ENCODE results near the gene ACTG1.

The ACTG1 gene

GRCh38 chr17:81499601-81499970 lies 13.0 kb downstream of the ACTG1 start:
- Histone ChIP-seq H3K4me3 (ENCODE audit: low read depth, low read length) (no peak overlapping the region), H3K36me3 (replicated peaks) (no peaks in the 10 kb centered on the region), H3K27ac (no peak overlapping the region), H3K27me3 (replicated peaks) (peaks cover 2% of the 10 kb centered on the region)
- TF ChIP-seq CTCF (IDR thresholded peaks at IDR 0.05; ENCODE audit: low read depth, low read length, missing control alignments), result no peak
- no peak for DNase-seq
- in situ Hi-C loops (cut with HindIII; ENCODE audit: low pct_ligation_motif_present, low sequenced_read_pairs), result no loop called here

GRCh38 chr17:81498953-81499600 lies 13.5 kb downstream of the ACTG1 start:
- no peaks in the 10 kb centered on the region for H3K36me3 ChIP-seq (replicated peaks)
- TF ChIP-seq CTCF (IDR thresholded peaks at IDR 0.05; ENCODE audit: low read depth, low read length, missing control alignments), result no peak
- DNase-seq, result no peak
- no peak overlapping the region for H3K27ac ChIP-seq
- H3K27me3 ChIP-seq (replicated peaks), result peaks cover 2% of the 10 kb centered on the region
- in situ Hi-C loops (cut with HindIII; ENCODE audit: low pct_ligation_motif_present, low sequenced_read_pairs), result no loop called here
- H3K4me3 ChIP-seq (ENCODE audit: low read depth, low read length), result no peak overlapping the region

GRCh38 chr17:81494626-81495377 lies 17.8 kb downstream of the ACTG1 start:
- no peak for DNase-seq
- in situ Hi-C loops (cut with HindIII; ENCODE audit: low pct_ligation_motif_present, low sequenced_read_pairs), result no loop called here
- H3K36me3 ChIP-seq (replicated peaks), result no peaks in the 10 kb centered on the region
- H3K4me3 ChIP-seq (ENCODE audit: low read depth, low read length), result no peak overlapping the region
- no peak overlapping the region for H3K27ac ChIP-seq
- peaks cover 2% of the 10 kb centered on the region for H3K27me3 ChIP-seq (replicated peaks)
- TF ChIP-seq CTCF (IDR thresholded peaks at IDR 0.05; ENCODE audit: low read depth, low read length, missing control alignments), result no peak

GRCh38 chr17:81493198-81494038 lies 19.2 kb downstream of the ACTG1 start:
- in situ Hi-C loops (cut with HindIII; ENCODE audit: low pct_ligation_motif_present, low sequenced_read_pairs), result no loop called here
- DNase-seq, result no peak
- TF ChIP-seq CTCF (IDR thresholded peaks at IDR 0.05; ENCODE audit: low read depth, low read length, missing control alignments), result no peak
- Histone ChIP-seq H3K27me3 (replicated peaks) (peaks cover 2% of the 10 kb centered on the region), H3K4me3 (ENCODE audit: low read depth, low read length) (no peak overlapping the region), H3K27ac (no peak overlapping the region), H3K36me3 (replicated peaks) (no peaks in the 10 kb centered on the region)

- in situ Hi-C loops (cut with HindIII; ENCODE audit: low pct_ligation_motif_present, low sequenced_read_pairs), result no loop called here
- Histone ChIP-seq H3K4me3 (ENCODE audit: low read depth, low read length) (no peak overlapping the region), H3K27ac (no peak overlapping the region), H3K36me3 (replicated peaks) (no peaks in the 10 kb centered on the region), H3K27me3 (replicated peaks) (peaks cover 2% of the 10 kb centered on the region)
- no peak for DNase-seq
- TF ChIP-seq CTCF (IDR thresholded peaks at IDR 0.05; ENCODE audit: low read depth, low read length, missing control alignments), result no peak
These were observed 19.9 kb downstream of the ACTG1 start for GRCh38 chr17:81492706-81493105.
